Embryonic facial prominence (tissue), 1 donor: ENCODE measurements around the gene COL4A1.

Experiments used
- DNase-seq: peaks from one replicate; pipeline ENCODE4 v3.0.0-alpha.2; 2016; ENCODE audit errors: extremely low spot score

Gene COL4A1

GRCh38 chr13:110341445-110342244 is 34.7 kb upstream of the COL4A1 start:
- no peak for DNase-seq

- no peak for DNase-seq
Observed at GRCh38 chr13:110340812-110341444, 34.0 kb upstream of the COL4A1 start.

- no peak for DNase-seq
Observed at GRCh38 chr13:110339975-110340550, 33.1 kb upstream of the COL4A1 start.

DNA sequence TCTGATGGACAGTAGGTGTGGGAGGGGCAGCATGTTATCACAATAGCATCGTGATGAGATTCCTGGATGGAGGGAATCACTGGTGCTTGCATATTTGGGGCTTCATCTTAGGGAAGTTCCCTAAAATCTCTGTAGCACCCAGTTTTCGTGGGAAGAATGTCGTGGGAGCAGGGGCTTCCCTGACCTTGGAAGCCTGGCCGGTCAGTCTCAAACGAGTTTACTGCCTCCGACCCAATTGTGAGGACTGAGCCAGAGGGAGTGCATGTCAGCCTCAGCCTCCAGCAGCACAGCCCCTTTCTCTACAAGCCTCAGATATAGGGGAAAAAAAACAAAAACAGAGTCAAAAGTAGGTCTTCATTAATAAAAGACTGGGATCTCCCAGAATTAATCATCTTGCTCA is 32.3 kb upstream of the COL4A1 start:
- DNase-seq, result no peak

DNA sequence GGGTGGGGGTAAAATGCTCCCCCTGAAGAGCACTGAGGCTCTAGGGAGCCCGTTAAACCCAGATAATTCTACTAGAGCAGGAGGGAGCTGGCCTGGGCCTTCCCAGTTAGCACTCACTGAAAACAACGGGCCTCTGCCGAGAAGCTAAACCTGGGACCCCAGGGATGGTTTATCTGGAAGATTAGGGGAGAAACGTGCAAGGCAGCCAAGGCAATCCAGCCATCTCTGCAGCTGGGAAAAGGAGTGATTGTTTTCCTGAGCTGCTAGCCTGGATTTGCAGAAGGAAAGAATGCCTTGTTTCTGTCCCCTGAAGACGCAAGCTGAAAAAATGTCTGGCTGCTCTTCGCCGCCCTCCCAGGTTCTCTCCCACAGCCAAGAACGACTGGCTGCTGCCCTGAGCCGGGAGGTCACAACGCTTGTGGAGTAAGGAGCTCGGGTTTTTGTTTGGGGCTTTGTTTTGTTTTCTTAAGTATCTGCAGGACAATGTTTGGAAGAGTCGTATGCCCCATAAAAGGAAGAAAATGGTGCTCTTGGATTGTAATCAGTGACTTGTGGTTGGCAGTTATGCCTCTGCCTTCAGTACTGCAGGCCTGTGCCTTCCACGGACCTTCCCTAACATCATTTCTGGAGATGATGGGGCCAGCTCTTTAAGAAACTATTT is 31.6 kb upstream of the COL4A1 start:
- no peak for DNase-seq

GRCh38 chr13:110337247-110337646 is 30.3 kb upstream of the COL4A1 start:
- no peak for DNase-seq

- no peak for DNase-seq
Observed at GRCh38 chr13:110336681-110337080, 29.7 kb upstream of the COL4A1 start.

- DNase-seq, result no peak
Observed at GRCh38 chr13:110336108-110336507, 29.2 kb upstream of the COL4A1 start.

- no peak for DNase-seq
Observed at GRCh38 chr13:110334841-110335490, 28.0 kb upstream of the COL4A1 start.

DNA sequence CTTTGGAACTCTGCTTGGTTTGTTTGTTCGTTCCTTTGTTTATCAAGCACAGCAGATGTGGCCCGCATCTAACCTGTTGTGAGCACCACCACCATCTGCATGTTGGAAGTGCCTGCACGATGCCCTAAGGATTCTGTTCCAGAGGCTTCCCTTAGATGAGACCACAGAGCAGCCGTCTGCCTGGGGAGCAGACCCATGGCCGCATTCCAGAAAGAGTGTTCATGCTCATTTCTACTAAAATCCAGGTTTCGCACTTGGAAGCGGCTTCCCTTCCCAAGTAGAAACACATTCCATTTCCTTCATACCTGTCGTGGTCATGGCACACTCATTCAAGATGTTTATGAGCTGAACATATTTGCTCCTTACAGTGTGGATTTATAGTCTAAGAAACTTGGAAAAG is 27.3 kb upstream of the COL4A1 start:
- no peak for DNase-seq

DNA sequence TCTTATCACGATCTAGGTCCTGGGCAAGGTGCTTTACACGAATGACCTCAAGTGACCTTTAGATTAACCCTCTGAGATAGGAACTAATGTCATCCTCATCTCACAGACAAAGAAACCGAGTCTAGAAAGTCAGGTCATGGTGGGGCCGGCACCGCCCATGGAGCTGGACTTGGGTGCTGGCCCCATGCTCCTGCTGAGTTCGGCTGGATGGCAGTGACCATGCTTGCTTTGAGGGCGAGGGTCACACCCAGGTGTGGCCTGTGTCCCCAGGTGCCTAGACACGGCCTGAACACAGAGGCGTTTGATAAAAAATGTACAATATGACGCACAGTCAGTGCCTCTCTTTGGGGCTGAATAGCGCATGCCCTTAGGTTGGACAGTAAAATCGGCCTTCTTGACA is 26.9 kb upstream of the COL4A1 start:
- no peak for DNase-seq

DNA sequence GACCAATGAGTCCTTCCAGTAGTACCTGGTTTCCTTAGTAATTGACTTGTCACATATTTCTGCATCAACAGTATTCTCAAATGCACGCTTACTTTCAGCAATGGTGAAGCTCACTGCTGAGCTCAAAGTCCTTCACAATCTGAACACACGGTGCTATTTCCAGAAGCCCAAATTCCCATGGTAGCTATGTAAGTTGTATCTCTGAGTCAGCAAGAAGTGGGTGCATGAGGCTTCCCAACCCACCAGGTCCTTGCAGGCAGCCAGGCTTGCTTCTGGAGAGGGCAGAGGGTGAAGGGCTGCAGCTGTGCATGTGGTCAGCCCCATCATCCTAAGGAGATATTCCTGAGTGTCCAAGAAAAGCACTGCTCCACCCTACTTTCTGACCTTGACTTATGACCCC is 25.8 kb upstream of the COL4A1 start:
- DNase-seq, result no peak

GRCh38 chr13:110331362-110331761 is 24.4 kb upstream of the COL4A1 start:
- no peak for DNase-seq

GRCh38 chr13:110330491-110331011 is 23.6 kb upstream of the COL4A1 start:
- no peak for DNase-seq

GRCh38 chr13:110329798-110330461 is 23.0 kb upstream of the COL4A1 start:
- DNase-seq, result no peak

DNA sequence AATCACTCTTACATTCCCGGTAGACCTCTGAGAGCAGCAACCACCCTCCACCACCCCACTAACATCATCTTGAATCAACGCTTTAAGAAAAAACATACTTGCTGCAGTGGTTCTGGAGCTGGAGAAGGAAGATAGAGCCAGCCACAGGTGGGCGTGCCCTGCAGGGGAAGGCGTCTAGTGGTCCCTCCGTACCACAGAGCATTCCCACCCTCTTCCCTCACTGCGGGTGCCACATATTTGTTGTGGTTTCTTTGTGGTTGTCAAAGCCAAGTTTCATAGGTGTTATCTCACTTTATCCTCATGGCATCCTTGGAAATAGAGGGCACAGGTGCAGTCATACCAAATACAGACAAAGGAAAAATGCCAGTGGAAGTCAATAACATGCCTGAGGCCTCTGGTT is 22.3 kb upstream of the COL4A1 start:
- no peak for DNase-seq

DNA sequence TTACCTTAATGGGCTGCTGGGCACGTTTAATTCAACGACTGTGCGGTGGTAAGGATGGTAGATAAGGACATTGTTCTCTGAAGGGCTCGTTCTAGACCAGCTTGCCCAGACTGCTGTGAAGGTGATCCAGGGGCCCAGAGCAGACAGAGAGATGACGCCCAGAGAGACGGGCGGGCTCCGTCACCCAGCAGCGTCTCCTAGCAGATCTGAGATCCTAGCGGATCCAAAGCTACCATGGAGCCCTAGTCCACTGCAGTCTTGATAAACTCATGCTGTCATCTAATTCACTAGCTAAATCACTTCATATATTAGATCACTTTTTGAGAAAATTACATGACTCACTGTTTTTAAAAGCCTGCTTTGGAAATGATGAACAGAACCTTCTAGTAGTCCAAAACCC is 21.6 kb upstream of the COL4A1 start:
- no peak for DNase-seq

- no peak for DNase-seq
Observed at GRCh38 chr13:110327051-110327721, 20.2 kb upstream of the COL4A1 start.

DNA sequence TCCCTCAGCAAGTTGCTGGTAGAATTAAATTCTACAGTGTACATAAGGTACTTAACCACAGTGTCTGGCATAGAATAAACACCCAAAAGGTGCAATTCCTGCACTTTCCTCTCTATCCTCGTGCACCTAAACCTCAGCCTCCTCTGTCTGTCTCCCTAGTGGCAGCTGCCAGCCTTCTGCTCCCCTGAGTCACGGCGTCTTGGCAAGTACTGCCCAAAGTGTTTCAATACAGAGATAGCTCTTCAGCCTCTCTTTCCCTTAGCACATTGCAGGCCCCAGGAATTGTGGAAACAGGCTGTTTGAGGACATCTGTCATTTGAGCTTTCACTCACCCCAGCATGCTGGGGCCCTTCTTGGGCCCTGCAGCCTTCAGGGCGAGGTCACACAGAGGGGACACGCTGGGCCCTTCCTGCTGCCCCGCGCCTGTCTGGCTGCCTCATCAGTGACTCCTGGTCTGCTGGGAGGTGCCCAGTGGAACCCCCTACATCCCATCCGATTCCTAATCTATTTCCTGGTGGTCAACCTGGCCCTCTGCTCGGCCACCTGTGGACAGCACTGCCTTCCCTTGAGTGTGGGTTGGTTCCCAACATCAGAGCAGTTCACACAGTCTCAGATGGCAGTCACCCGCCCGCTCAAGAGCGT is 19.4 kb upstream of the COL4A1 start:
- no peak for DNase-seq

DNA sequence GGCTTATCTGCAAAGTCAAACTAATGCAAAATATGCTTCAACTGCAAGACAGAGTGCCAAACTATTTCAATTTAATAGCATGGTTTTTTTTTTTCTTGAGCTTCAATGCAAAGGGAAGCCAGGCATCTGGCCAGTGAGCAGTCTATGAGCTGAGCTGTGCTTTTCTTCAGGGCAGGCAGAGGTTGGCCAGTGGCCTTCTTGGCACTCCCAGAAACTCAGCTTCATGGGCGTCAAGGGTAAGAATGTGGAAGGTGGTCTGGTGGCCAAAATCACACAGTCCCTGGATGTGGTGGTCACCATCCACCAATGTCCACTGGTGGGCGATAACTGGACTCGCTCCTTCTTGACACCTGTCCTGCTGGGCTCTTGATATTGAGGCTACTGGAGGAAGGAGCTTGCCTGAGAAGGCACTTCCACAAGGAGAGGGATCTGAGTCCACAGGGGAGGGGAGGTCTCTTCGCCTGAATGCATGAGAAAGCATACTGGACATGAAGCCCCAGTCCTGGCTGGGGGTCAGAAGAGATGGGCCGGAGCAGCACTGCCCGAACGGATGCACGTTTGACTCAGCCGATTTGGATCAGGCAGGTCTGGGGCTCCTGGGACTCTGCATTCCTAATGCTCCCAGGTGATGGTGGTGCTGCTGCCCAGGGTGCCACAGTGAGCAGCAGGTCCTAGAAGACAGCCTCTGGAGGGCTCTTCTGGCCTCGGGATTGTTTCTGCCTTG is 17.2 kb upstream of the COL4A1 start:
- DNase-seq, result no peak
